Aorta (tissue), 5 donors: Measurements from ENCODE around the gene ANO6. TPM values are rescaled to one million over a fixed set of nuclear protein-coding genes. Genes with fewer than 3 reads are reported as not detected.

Experiments used
- ATAC-seq: fragments of 200-7000 bp; cut with Tn5 transposase; one replicate; pipeline ENCODE4 v1.9.1; 2022; ENCODE audit warnings: moderate library complexity; ENCODE audit not compliant: low FRiP score
- DNase-seq, 2 donors: peaks; one replicate each; pipeline ENCODE4 v3.0.0-alpha.2; 2020
- H3K27ac ChIP-seq, 2 donors: one replicate each; pipeline ENCODE4 v1.5.1; 2013; ENCODE audit warnings: low read length in 2 of 2, mild to moderate bottlenecking in 2 of 2, moderate library complexity in 2 of 2, control low read depth in 1 of 2, inconsistent platforms in 1 of 2, low read depth in 1 of 2
- H3K27me3 ChIP-seq, 2 donors: one replicate each; pipeline ENCODE4 v1.6.1; 2013; ENCODE audit warnings: control low read depth in 1 of 2, low read length in 1 of 2, mild to moderate bottlenecking in 1 of 2, moderate library complexity in 1 of 2; ENCODE audit not compliant: insufficient read depth in 2 of 2, control insufficient read depth in 1 of 2
- H3K36me3 ChIP-seq, 2 donors: one replicate each; pipeline ENCODE4 v1.6.1; 2013; ENCODE audit warnings: control low read depth in 1 of 2, low read length in 1 of 2, mild to moderate bottlenecking in 1 of 2; ENCODE audit not compliant: insufficient read depth in 2 of 2, control insufficient read depth in 1 of 2
- H3K4me1 ChIP-seq, 2 donors: one replicate each; pipeline ENCODE4 v1.6.1; 2013; ENCODE audit warnings: low read length in 2 of 2, control low read depth in 1 of 2, mild to moderate bottlenecking in 1 of 2, moderate library complexity in 1 of 2; ENCODE audit not compliant: insufficient read depth in 2 of 2, control insufficient read depth in 1 of 2
- H3K4me3 ChIP-seq, 2 donors: one replicate each; pipeline ENCODE4 v1.5.1; 2013; ENCODE audit warnings: low read length in 2 of 2, control low read depth in 1 of 2, mild to moderate bottlenecking in 1 of 2
- H3K9me3 ChIP-seq: one replicate; pipeline ENCODE4 v1.6.1; 2013; ENCODE audit warnings: mild to moderate bottlenecking, low read length; ENCODE audit not compliant: control insufficient read depth
- WGBS, 2 donors: extraction: QIAGEN DNeasy Blood & Tissue Kit; methylation state at CpG; one replicate each; pipeline ENCODE4 v1.1.7; 2013; 5-methylcytosine and 5-hydroxymethylcytosine counted together
- intact Hi-C, 2 donors: fragments of 100-400 bp; cut with DNase I; formaldehyde crosslinking; loops; one replicate each; pipeline versions ENCODE4 v1.14.2 to v1.15.0; 2022
- polyA plus RNA-seq, 2 donors: library from polyadenylated mRNA; stranded (reverse); fragments of 200-250 nt; gene quantifications; one replicate each; pipeline ENCODE4 v1.2.3, GENCODE V29; 2013
- total RNA-seq, 2 donors: library from RNA; stranded (reverse); fragmentation: NEBNext Ultra II Directional; extraction: Animal tissue kit (Norgen Biotek cat#: 25700); gene quantifications; one replicate each; pipeline ENCODE4 v1.2.1, GENCODE V29; 2021
- donor health status: healthy with polysubstance abuse.
- donor health status: Bipolar disorder and iron deficiency.
- donor health status: DM: no; HTN: no; CAD: no.
- donor health status: DM: no; HTN: no; CAD: no.
- donor health status: DM: yes; HTN: yes; CAD: no.

Gene ANO6
- total and polyA plus RNA-seq, 4 donors = 16.0 to 129 (median 64.6) TPM

GRCh38 chr12:45329238-45329637 is 113.3 kb downstream of the ANO6 start:
- intact Hi-C loops = no loop called here
- Histone ChIP-seq H3K36me3 (no peaks in the 10 kb centered on the region), H3K4me1 (peaks cover 8 to 25% of the 10 kb centered on the region in 2 donors), H3K27ac (peak overlapping the region in 1 of 2 donors; percentile 54), H3K4me3 (no peak overlapping the region), H3K27me3 (no peaks in the 10 kb centered on the region), H3K9me3 (peaks cover 1% of the 10 kb centered on the region)
- no peak for DNase-seq
- WGBS, 2 donors = 68 to 71% methylated on average over 1 of the region's 1 CpG
- ATAC-seq = no peak

DNA sequence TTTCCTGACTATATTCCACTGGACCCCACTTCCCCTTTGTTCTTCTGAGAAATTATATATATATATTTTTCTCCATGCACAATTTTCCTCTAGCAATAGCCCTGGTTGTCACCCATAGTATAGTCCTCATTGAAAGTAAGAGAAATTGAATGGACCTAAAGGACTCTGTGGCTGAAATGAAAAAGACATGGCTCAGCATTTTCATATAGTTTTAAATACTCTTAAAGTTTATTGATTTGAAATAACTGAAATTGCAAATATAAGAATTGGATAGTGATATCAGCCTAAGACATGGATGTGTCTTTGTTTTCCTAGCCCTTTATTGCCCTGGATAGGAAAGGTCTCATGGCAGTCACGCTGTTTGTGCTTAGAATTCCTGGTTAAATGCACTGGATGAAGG is 113.8 kb downstream of the ANO6 start:
- no peaks in the 10 kb centered on the region for H3K27me3 ChIP-seq
- H3K4me3 ChIP-seq = no peak overlapping the region
- no peak overlapping the region for H3K27ac ChIP-seq
- H3K36me3 ChIP-seq = no peaks in the 10 kb centered on the region
- ATAC-seq (no peak), DNase-seq (no peak)
- peaks cover 1% of the 10 kb centered on the region for H3K9me3 ChIP-seq
- intact Hi-C loops = no loop called here
- peaks cover 7 to 24% of the 10 kb centered on the region in 2 donors for H3K4me1 ChIP-seq
- WGBS, 2 donors = 95 to 100% methylated on average over 1 of the region's 1 CpG

- intact Hi-C loops = no loop called here
Observed at GRCh38 chr12:45331552-45331951, 115.7 kb downstream of the ANO6 start.

GRCh38 chr12:45334396-45334795 is 118.5 kb downstream of the ANO6 start:
- WGBS, 2 donors = 90 to 95% methylated on average over 1 of the region's 1 CpG
- Histone ChIP-seq H3K27ac (no peak overlapping the region), H3K36me3 (no peaks in the 10 kb centered on the region)

More at GRCh38 chr12:45331552-45331951, 115.7 kb downstream of the ANO6 start:
- H3K9me3 ChIP-seq = peaks cover 1% of the 10 kb centered on the region
- H3K4me1 ChIP-seq = peaks cover 5 to 20% of the 10 kb centered on the region in 2 donors
- ATAC-seq (no peak), DNase-seq (no peak)
- H3K4me3 ChIP-seq = no peak overlapping the region
- no peak overlapping the region for H3K27ac ChIP-seq
- no peaks in the 10 kb centered on the region for H3K27me3 ChIP-seq
- 49% methylated on average over 2 of the region's 2 CpGs for WGBS, 2 donors
- H3K36me3 ChIP-seq = no peaks in the 10 kb centered on the region

GRCh38 chr12:45336331-45336730 is 120.4 kb downstream of the ANO6 start:
- Histone ChIP-seq H3K27ac (no peak overlapping the region), H3K4me3 (no peak overlapping the region), H3K36me3 (no peaks in the 10 kb centered on the region), H3K9me3 (no peaks in the 10 kb centered on the region), H3K27me3 (no peaks in the 10 kb centered on the region), H3K4me1 (peaks cover 3 to 9% of the 10 kb centered on the region in 2 donors)
- ATAC-seq (no peak), DNase-seq (no peak)
- intact Hi-C loops = no loop called here
- 97 to 99% methylated on average over 2 of the region's 2 CpGs for WGBS, 2 donors

More at GRCh38 chr12:45334396-45334795, 118.5 kb downstream of the ANO6 start:
- intact Hi-C loops = no loop called here
- Histone ChIP-seq H3K4me3 (no peak overlapping the region), H3K27me3 (no peaks in the 10 kb centered on the region), H3K4me1 (peaks cover 3 to 15% of the 10 kb centered on the region in 2 donors), H3K9me3 (no peaks in the 10 kb centered on the region)
- ATAC-seq (no peak), DNase-seq (no peak)

DNA sequence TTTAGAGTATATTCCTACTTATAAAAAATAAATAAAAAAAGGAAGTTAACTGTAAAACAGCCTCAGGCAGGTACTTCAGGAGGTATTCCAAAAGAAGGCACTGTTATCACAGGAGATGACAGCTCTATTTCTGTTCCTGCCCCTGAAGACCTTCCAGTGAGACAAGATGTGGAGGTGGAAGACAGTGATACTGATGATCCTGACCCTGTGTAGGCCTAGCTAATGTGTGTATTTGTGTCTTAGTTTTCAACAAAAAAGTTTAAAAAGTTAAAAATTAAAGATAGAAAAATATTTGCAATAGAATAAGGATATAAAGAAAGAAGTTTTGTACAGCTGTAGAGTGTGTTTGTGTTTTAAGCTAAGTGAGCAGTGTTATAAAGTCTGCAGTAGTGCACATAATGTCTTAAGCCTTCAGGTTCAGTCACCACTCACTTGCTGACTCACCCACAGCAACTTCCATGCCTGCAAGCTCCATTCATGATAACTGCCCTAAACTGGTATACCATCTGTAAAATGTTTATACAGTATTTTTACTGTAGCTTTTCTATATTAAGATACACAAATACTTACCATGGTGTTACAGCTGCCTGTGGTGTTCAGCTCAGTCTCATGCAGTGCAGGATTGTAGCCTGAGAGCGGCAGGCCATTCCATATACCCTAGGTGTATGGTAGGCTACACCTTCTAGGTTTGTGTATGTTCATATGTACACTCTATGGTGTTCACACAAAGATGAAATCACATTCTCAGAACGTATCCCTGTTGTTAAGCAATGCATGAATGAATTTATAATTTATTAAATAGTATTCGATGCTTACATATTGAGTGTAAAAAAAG is 121.1 kb downstream of the ANO6 start:
- no peaks in the 10 kb centered on the region for H3K9me3 ChIP-seq
- no peaks in the 10 kb centered on the region for H3K27me3 ChIP-seq
- WGBS, 2 donors = 81 to 84% methylated on average over 3 of the region's 3 CpGs
- intact Hi-C loops = no loop called here
- H3K4me1 ChIP-seq = peaks cover 3 to 7% of the 10 kb centered on the region in 2 donors
- no peak overlapping the region for H3K27ac ChIP-seq
- H3K4me3 ChIP-seq = no peak overlapping the region
- ATAC-seq = no peak
- no peak for DNase-seq
- no peaks in the 10 kb centered on the region for H3K36me3 ChIP-seq

- H3K9me3 ChIP-seq = no peaks in the 10 kb centered on the region
- H3K36me3 ChIP-seq = no peaks in the 10 kb centered on the region
- no peak overlapping the region for H3K4me3 ChIP-seq
- DNase-seq (no peak), ATAC-seq (no peak)
- H3K4me1 ChIP-seq = peaks cover 4 to 5% of the 10 kb centered on the region in 2 donors
- H3K27me3 ChIP-seq = no peaks in the 10 kb centered on the region
- intact Hi-C loops = no loop called here
- no peak overlapping the region for H3K27ac ChIP-seq
Observed at GRCh38 chr12:45337835-45338234, 121.9 kb downstream of the ANO6 start.

DNA sequence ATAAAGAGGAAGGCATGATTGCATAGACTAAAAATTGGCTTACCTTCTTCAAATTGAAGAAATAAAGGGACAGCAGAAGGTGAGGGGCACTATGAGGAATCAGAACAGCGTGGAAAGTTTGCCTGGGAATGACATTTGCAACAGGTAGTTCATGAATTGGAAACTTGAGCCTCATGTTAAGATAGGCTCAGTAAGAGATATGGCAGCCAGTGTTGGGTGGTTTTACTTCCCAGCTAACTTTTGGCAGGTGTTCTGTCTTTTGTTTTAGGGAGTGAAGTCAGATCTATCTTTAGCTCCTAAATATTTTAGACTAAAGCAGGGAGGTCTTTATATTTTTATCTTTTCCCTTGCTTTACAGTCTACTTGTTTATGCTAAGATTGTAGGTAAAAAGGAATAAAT is 122.4 kb downstream of the ANO6 start:
- intact Hi-C loops = no loop called here
- H3K27ac ChIP-seq = peak overlapping the region; percentile 28 to 36
- H3K4me3 ChIP-seq = no peak overlapping the region
- no peaks in the 10 kb centered on the region for H3K9me3 ChIP-seq
- no peaks in the 10 kb centered on the region for H3K36me3 ChIP-seq
- DNase-seq (no peak), ATAC-seq (peak; percentile 57)
- peaks cover 4 to 5% of the 10 kb centered on the region in 2 donors for H3K4me1 ChIP-seq
- no peaks in the 10 kb centered on the region for H3K27me3 ChIP-seq
- WGBS, 2 donors = 25 to 30% methylated on average over 1 of the region's 1 CpG

DNA sequence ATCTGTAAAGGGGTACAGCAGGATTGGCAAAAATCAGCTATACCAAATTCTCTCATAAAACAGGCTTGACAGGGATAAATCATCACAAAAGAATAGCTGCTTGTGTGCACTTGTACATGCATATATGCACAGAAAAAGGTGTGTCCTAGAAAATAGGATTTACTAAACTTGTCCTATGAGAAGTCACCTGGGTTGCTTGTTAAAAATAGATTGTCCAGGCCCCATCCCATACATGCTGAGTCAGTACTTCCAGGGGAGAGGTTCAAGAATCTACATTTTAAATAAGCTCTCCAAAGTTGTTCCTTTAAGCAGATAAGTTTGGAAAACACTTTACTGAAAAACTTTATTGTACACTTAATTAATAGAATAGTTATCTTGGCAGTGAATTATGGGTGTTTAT is 123.1 kb downstream of the ANO6 start:
- intact Hi-C loops = no loop called here
- Histone ChIP-seq H3K9me3 (no peaks in the 10 kb centered on the region), H3K27me3 (no peaks in the 10 kb centered on the region), H3K4me1 (peaks cover 5 to 8% of the 10 kb centered on the region in 2 donors), H3K27ac (peak overlapping the region in 1 of 2 donors; percentile 28), H3K4me3 (no peak overlapping the region), H3K36me3 (no peaks in the 10 kb centered on the region)
- ATAC-seq (no peak), DNase-seq (no peak)
